Mononuclear cell (primary cell): ENCODE data around the gene ST3GAL4. TPM values are rescaled to one million over a fixed set of nuclear protein-coding genes. Genes with fewer than 3 reads are reported as not detected.

Source experiments
- H3K27me3 ChIP-seq: 2 replicates; pipeline ENCODE4 v1.6.0; 2011; ENCODE audit warnings: low read length, control low read depth; ENCODE audit not compliant: insufficient read depth
- H3K4me1 ChIP-seq: 2 replicates; pipeline ENCODE4 v1.5.1; 2011; ENCODE audit warnings: mild to moderate bottlenecking, low read length, control low read depth; ENCODE audit not compliant: insufficient read depth
- H3K4me3 ChIP-seq: 2 replicates; pipeline ENCODE4 v1.5.1; 2011; ENCODE audit warnings: mild to moderate bottlenecking, low read length, moderate library complexity
- H3K9me3 ChIP-seq: 2 replicates; pipeline ENCODE4 v1.5.1; 2011; ENCODE audit warnings: low read depth, mild to moderate bottlenecking, control low read depth, low read length
- total RNA-seq: library from RNA; depleted of rRNA; stranded (reverse); fragments of >200 nt; gene quantifications from one replicate; pipeline ENCODE4 v1.2.3, GENCODE V29; 2012

ST3GAL4 gene
- total RNA-seq, 1 donor: 8.2 TPM

DNA sequence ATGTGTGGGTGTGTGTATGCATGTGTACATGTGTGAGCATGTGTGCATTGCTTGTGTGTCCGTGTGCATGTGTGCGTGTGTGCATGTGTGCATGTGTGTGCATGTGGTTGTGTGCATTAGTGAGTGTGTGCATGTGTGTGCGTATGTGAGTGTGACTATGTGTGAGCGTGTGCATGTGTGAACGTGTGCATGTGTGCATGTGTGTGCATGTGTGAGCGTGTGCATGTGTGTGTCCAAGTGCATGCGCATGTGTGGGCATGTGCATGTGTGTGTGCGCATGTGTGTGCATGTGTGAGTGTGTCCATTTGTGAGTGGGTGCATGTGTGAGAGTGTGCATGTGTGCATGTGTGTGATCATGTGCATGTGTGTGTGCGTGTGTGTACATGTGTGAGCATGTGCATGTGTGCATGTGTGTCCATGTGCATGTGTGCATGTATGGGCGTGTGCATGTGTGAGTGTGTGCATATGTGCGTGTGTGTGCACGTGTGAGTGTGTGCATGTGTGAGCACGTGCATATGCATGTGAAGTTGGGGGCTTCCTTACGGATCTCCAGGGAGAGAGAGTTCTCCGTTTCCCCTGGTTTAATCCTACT, 95.8 kb downstream of the ST3GAL4 start:
- no peaks in the 10 kb centered on the region for H3K9me3 ChIP-seq
- no peaks in the 10 kb centered on the region for H3K27me3 ChIP-seq
- no peak overlapping the region for H3K4me3 ChIP-seq
- no peaks in the 10 kb centered on the region for H3K4me1 ChIP-seq

DNA sequence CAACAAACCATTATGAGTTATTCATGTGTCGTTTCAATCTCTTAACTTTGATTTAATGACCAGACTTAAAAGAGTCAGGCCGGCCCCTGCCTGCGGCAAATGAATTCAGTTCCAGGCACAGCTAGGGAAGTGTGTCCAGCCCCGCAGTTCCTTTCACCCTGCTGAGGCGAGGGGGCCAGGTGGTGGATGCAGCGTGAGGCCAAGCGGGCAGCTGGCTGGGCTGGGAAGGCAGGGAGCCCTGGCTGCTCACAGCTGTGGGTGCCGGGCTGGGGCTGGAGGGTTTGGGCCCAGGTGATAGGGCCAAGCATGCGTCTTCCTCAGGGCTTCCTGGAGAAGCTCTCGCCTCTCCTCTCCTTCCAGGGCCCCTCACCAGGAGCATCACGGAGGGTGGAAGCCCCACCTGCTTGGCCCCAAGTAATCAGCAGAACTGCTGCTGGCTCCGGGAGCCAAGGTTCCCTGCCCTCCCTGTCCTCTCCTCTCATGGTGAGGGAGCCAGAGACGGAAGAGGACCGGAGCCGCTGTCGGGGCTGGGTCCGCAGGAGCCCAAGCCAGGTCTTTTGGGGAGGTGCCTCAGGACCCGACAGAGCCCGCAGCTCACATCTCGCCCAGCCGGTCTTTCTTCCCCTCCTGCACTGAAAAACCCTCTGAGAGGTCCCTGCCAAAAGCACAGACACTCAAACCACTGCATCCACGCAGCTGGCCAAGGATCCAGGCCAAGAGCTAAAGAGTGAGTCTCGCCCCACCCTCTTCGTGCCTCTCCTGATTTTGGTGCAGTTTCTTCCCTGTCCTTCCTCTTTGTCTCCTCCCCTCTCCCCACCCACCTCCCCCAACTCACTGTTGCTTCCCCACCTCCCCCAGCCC, 97.0 kb downstream of the ST3GAL4 start:
- H3K27me3 ChIP-seq: no peaks in the 10 kb centered on the region
- H3K4me3 ChIP-seq: no peak overlapping the region
- H3K9me3 ChIP-seq: no peaks in the 10 kb centered on the region
- H3K4me1 ChIP-seq: no peaks in the 10 kb centered on the region

DNA sequence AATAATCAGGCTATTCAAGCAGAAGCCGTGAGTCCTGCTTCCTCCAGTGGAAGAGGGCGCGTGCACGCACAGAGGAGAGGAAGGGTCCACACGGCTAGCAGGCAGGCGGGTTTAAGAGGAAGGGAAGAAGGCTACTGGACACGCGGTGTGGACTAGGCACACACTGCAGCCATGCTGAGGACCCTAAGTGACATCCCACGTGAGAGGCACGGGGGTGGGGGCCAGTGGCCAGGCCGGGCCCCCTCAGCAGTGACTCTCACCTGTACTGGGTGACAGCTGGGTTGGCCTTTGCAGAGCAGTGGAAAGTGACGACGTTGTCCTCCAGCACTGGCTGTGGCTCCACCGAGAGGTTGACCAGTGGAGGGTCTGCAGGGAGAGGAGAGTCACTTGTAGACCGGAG, 100.6 kb downstream of the ST3GAL4 start:
- Histone ChIP-seq H3K4me3 (no peak overlapping the region), H3K9me3 (no peaks in the 10 kb centered on the region), H3K27me3 (no peaks in the 10 kb centered on the region), H3K4me1 (no peaks in the 10 kb centered on the region)

- H3K9me3 ChIP-seq: no peaks in the 10 kb centered on the region
- no peaks in the 10 kb centered on the region for H3K27me3 ChIP-seq
- no peaks in the 10 kb centered on the region for H3K4me1 ChIP-seq
- no peak overlapping the region for H3K4me3 ChIP-seq
These were observed 101.5 kb downstream of the ST3GAL4 start for GRCh38 chr11:126456783-126457542.

DNA sequence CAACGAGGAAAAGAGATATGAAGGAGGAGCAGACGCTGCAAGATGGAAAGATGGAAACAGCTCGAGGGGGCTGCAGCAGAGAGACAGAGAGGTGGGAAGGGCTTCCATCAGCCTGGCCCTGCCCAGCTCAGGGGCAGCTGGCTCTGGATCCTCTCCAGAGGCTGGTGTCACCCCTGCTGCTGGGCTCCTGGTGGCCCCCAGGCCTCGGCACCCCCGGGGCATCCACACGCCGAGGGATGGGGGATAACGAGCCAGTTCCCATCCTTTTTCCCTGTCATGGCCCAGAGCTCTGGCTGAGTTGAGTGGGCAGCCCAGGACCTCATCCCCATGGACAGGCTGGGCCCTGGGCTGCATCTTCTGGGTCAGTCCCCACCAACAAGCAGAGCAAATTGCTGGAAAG, 102.3 kb downstream of the ST3GAL4 start:
- Histone ChIP-seq H3K9me3 (no peaks in the 10 kb centered on the region), H3K4me3 (no peak overlapping the region), H3K4me1 (no peaks in the 10 kb centered on the region), H3K27me3 (no peaks in the 10 kb centered on the region)

DNA sequence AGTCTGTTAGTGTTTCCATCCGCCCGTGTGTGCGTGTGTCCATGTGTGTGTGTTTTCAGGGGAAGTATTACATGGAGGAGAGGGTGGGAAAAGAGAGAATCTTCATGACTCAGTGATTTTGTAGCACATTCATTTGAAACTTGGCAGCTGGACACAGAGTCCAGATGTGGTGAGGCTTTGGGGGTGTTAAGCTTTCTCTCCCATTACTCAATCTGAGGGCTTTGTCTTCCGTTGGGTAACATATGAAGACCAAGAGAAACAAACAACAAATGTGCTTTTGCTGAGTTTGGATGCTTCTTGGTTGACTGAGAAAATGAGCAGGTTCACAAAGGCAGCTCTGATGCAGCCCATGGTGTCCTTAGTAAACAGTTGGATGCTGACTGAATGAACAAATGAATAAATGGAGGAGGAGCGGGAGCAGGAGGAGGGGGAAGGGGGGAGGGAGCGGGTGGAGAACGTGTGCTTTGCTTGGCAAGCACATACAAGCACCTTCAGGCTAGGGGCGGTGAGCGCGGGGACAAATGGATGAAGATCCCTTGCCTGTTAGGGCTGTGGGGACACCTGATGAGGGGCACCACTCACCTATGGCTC, 104.3 kb downstream of the ST3GAL4 start:
- Histone ChIP-seq H3K4me1 (peaks cover 6% of the 10 kb centered on the region), H3K9me3 (no peaks in the 10 kb centered on the region), H3K27me3 (no peaks in the 10 kb centered on the region), H3K4me3 (no peak overlapping the region)

- Histone ChIP-seq H3K4me3 (no peak overlapping the region), H3K4me1 (peaks cover 13% of the 10 kb centered on the region), H3K27me3 (no peaks in the 10 kb centered on the region), H3K9me3 (no peaks in the 10 kb centered on the region)
These were observed 105.1 kb downstream of the ST3GAL4 start for GRCh38 chr11:126460417-126461095.

DNA sequence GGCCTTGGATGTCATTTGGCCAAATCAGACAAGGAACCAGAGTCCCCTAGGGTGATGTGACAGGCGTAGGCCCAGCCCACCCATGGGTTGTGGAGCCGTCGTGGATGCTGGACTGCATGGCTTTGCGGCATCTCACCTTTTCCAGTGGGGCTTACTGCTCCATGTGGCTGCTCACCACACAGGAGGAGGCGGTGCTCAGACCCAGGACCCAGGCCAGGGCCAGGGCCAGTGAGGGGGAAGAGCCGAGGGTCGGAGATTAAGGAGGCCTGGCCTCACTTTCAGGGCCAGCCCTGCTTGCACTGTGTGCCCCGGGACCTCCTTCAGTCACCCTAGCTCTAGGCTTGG, 105.6 kb downstream of the ST3GAL4 start:
- H3K4me3 ChIP-seq: no peak overlapping the region
- no peaks in the 10 kb centered on the region for H3K27me3 ChIP-seq
- peaks cover 19% of the 10 kb centered on the region for H3K4me1 ChIP-seq
- H3K9me3 ChIP-seq: no peaks in the 10 kb centered on the region

DNA sequence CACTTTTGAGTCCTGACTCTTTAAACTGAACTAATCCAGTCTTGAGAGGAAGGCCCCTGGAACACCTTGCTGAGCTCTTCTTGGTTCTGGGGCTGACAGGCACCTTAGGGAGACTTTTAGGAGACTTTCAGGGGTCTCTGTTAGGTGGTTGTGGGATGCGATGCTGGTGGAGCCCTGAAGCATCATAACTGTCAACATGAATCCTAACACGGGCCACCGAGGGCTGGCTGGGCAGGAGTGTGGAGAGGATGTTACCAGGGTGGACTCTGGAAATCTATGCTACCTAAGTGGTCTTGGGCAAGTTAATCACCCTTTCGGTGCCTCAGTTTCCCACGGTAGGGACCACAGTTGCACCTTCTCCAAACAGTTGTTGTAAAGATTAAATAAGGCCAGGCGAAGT, 106.5 kb downstream of the ST3GAL4 start:
- Histone ChIP-seq H3K9me3 (no peaks in the 10 kb centered on the region), H3K4me3 (no peak overlapping the region), H3K4me1 (peaks cover 28% of the 10 kb centered on the region), H3K27me3 (no peaks in the 10 kb centered on the region)

- Histone ChIP-seq H3K27me3 (no peaks in the 10 kb centered on the region), H3K9me3 (no peaks in the 10 kb centered on the region), H3K4me1 (peaks cover 32% of the 10 kb centered on the region), H3K4me3 (no peak overlapping the region)
These were observed 106.9 kb downstream of the ST3GAL4 start for GRCh38 chr11:126462422-126462821.

Other genes starting within 250 kb of the ST3GAL4 start
- 20.3 TPM for gene RPUSD4, start 144.0 kb upstream of the ST3GAL4 start, total RNA-seq
- gene FAM118B, start 143.9 kb upstream of the ST3GAL4 start, total RNA-seq: 2.8 TPM
- gene SRPRA, start 86.8 kb upstream of the ST3GAL4 start, total RNA-seq: 132 TPM
- 6.1 TPM for gene FOXRED1, start 86.5 kb upstream of the ST3GAL4 start, total RNA-seq
- gene TIRAP, start 72.6 kb upstream of the ST3GAL4 start, total RNA-seq: 5.1 TPM
- gene DCPS, start 51.6 kb upstream of the ST3GAL4 start, total RNA-seq: 6.2 TPM